ENCODE measurements around the gene PLEKHA7.

DNA sequence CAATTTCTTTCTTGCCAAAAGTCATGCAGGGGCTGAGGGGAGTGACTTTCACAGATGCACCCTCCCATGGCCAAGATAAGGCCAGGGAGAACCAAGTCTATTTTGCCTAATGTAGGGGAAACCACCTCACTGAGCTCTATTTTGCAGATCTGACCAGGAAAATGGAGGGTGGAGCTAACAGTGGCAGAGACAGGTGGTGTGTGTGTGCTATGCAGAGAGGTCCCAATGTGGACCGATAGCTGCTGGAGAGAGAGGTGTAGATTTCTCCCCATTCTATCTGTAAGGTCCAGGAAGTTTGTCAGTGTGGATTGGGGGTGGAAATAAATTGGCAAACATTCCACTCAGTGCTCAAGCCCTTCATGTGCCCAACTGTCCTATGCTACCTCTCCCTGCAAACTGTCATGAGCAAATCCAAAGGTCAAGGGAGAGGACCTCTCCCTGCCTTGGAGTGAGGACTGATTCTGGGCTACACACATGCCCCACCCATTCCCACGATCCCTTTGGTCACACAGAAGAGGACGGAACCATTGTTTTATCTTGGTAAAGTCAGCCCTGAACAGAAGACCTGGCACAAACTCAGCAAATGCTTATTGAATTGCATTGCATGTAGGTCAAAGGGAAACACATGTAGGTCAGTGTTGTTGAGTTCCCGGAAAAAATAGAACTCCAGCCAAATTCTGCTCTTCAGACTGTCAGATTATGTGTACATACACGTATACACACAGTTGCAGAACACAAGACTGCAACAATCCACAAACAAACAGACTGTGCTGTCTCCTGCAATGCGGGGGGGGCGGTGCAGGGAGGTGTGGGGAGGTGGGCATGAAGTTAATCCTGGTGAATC is 209.9 kb downstream of the PLEKHA7 start:
- TF ChIP-seq CTCF (IDR thresholded peaks at IDR 0.05) (no peak), POLR2A (IDR thresholded peaks at IDR 0.05) (peak; percentile 20)

Measured in right lobe of liver (tissue), 4 donors.